HG03457 (cell line): ENCODE measurements around the gene POU6F2.

Experiments used
- ATAC-seq: cut with Tn5 transposase; IDR thresholded peaks from one replicate; pipeline ENCODE4 v1.9.1; 2021; ENCODE audit warnings: moderate number of reproducible peaks; ENCODE audit not compliant: unreplicated experiment

The POU6F2 gene

GRCh38 chr7:39248041-39248691, 270.5 kb downstream of the POU6F2 start:
- ATAC-seq = no peak

DNA sequence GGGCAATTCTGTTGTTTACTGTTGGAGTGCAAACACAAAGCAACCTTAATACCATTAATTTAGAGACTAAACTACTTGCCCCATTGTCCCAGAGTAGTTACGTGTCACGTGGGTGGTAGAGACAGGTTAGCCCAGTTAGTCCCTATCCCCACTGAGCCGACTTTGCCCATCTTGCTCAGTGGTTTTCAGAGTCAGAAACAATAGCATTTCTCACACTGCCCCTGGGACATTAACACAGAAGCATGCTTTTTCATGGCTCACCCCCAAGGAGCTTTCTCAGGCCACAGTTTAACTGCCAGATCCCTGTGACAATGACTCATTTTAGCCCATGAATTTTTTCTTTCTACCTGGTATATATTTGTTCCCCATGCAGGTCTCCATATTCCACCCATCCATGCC, 271.0 kb downstream of the POU6F2 start:
- ATAC-seq = no peak

GRCh38 chr7:39249635-39250152, 272.0 kb downstream of the POU6F2 start:
- ATAC-seq = no peak

DNA sequence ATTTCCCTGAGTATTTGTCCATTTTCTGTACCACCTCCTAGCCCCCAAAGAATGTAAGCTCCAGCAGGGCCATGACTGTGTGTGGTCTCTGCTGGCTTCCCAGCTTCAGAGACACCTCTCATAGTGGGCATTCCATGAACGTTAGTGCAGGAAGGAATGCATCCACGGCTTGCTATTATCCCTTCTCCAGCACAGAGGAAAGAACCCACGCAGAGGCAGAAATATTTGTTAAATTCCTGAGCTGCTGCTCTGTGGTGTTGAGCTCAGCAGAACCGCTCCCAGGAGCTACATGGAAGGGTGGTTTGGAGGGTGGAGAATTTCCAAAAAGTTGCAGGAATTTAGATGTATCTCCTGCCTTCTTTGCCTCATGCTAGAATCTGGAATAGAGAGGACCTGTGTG, 275.2 kb downstream of the POU6F2 start:
- ATAC-seq = no peak

GRCh38 chr7:39259391-39260003, 281.8 kb downstream of the POU6F2 start:
- ATAC-seq = no peak

DNA sequence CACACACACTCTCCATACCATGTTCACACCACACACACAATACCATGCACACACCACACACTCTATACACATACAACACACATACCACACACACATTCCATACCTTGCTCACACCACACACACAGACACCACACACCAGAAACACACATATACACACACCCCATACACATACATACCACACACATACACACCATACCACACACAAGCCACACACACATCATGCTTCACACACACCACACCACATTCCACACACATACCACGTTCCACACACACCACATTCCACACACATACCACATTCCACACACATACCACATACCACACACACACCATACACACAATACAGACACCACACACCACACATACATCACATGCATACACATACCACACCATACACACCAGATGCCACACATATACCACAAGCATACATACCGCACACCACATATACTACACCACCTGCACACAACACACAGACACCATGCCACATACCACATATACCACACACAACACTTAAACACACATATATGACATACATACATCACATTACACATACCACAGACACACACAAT, 282.7 kb downstream of the POU6F2 start:
- ATAC-seq = no peak

GRCh38 chr7:39261771-39262170, 284.1 kb downstream of the POU6F2 start:
- ATAC-seq = no peak

- no peak for ATAC-seq
Observed at GRCh38 chr7:39265641-39266591, 288.2 kb downstream of the POU6F2 start.

- no peak for ATAC-seq
Observed at GRCh38 chr7:39269034-39269433, 291.3 kb downstream of the POU6F2 start.

DNA sequence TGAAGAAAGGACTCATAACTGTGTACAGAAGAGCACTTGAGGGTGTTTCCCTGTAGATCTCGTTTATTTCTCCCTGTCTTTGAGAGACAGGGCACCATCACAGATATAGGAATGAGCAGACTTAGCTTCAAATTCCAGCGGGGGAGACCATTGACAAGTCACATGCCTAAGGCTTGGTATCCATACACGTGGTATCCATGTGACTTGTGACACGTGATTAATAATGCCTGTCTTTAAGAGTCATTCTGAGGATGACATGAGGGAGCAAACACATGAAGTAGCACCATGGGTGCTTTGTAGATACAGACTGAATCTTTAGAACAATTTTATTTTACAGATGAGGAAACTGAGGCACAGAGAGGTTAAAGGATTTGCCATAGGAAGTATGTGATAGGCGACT, 292.3 kb downstream of the POU6F2 start:
- ATAC-seq = no peak

DNA sequence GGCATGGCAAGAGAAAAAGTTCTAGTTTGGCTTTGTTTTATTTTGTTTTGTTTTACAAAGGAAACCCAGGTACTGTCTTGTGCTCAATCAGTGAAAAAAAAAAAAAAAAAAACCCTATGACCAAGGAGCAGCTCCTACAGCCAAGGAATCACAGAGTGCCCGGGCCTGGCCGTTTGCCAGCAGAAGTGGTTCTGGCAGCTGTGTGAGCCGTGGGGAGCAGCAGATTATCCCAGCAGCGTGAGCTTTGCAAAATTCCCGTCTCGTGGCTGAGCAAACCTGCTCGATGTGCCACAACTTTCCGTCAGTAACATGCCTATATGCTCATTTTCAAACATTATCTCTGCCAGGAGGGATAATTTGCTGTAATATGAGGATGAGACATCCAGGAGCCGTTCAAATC, 293.7 kb downstream of the POU6F2 start:
- no peak for ATAC-seq

DNA sequence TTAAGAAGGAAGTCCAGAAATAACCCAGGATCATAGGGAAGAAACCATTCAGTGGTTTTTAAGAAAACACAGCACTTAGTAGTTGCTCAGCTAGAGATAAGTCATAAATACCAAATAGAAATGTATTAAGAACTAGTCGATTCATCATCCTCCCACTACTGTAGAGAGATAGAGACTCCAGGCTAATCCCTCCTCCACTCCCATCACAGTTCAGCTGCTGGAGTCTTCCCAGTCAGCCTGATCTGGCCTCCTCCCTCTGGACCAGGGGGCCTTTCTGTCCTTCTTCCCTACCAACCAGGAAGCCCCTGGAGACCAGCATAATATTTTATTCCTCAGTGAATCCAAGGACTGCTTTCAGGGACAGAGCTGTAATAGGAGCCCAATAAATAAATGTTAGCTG, 294.4 kb downstream of the POU6F2 start:
- ATAC-seq = no peak

DNA sequence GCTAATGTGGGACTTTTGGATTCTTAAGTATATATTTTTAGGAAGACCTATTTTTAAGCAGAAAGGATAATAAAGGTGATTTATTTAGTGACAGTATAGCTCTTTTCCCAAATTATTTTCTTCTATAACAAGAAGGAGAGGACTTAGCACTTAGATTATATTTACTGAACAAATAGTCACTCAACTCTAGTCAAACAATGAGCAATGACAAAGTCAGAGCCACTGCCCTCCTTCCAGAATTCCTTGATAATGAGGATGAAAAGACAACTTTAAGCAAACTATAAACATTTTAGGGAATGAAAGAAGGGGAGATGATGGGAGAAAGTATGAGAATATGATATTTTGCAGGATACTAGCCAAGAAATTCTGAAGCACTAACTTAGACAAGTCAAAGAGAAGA, 295.0 kb downstream of the POU6F2 start:
- no peak for ATAC-seq

DNA sequence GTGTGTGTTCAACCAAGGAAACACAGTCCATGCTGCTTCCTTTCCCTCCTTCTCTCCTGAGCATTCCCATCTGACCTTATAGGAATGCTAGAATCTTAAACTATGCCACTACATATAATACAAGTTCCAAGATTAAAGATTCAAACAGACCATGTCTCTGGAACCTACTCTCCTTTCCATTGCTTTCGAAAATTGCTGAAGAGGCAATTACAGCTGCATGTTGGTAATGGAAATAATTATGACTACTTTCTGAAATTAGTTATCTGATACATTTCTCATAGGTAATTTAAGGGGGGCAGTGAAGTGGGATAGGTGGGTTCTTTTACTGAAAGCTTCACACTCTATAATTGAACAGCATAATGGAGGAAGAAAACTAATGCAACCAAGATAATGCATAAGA, 302.6 kb downstream of the POU6F2 start:
- no peak for ATAC-seq

- ATAC-seq = no peak
Observed at GRCh38 chr7:39285256-39285655, 307.5 kb downstream of the POU6F2 start.

DNA sequence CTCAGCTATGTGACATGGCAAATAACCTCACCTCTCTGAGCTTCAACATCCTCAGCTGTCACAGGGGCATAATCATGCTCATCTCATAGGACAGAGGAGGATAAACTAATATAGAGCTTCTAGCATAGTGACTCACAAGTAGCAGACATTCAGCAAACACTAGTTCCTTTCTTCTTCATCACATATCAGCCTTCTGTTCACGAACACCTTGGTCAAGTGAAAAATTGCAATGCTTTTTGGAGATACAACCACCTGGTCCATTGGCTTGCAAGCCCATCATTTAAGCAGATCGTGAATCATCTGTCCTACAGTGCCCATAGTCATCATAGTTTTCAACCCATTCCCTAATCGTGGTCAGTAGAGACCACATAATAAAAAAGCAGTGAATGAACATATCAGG, 310.6 kb downstream of the POU6F2 start:
- no peak for ATAC-seq

DNA sequence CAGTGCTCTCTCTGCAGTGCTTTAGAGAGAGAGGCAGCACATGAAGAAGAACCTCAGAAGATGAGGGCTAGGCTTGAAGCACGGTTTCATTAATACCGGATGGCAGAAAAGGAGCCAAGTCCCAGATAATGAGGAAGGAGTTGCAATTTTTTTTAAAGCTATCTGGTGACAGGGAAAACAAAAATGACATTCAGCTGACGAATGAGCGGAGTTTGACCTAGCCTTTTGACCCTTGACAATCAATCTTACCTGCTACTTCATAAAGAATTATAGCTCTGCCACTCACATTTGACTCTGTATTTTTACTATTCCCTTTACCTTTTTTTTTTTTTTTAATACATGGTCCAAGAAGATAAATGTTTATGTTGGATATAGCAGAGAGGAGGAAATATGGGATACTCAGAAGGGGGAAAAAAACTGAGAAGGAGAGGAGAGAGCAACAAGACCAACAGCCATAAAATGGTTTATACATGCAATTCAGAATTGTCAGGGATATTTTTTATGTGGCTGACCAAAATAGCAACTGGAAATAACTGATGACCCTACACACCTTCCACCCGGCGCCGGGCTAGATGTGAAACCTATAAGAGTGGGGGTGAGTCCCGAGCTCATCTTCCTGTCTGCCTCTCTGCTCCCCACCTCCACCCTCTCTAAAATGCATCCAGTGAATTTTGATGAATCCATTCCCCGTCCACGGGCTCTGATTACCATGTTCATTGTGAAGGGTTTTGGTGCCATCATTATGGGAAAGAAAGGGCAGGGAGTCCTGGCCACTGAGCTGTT, 314.1 kb downstream of the POU6F2 start:
- no peak for ATAC-seq

GRCh38 chr7:39293056-39293823, 315.5 kb downstream of the POU6F2 start:
- no peak for ATAC-seq

GRCh38 chr7:39294022-39294421, 316.3 kb downstream of the POU6F2 start:
- no peak for ATAC-seq

DNA sequence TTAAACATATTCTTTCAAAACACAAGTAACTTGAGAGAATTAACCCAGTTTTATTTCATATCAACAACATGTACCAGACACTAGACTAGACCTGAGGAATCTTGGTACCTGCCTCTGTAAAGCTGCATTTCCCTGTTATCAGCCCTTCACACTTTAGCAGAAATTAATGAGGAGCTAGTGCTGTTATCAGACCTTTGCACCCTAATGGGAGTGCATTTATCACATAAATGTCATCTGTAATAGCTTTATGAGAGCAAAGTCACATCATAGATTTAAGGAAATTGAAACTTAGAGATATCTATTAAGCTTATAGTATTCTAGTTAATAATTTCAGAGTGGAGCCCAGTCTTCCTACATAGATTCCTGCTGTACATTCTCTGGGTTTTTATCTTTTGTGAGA, 318.1 kb downstream of the POU6F2 start:
- no peak for ATAC-seq
